GM03348 (cell line): ENCODE data around the gene ARHGEF6.

ENCODE experiments used
- DNase-seq: peaks from one replicate; pipeline ENCODE4 v3.0.0; 2012; ENCODE audit warnings: low spot score

Gene ARHGEF6

DNA sequence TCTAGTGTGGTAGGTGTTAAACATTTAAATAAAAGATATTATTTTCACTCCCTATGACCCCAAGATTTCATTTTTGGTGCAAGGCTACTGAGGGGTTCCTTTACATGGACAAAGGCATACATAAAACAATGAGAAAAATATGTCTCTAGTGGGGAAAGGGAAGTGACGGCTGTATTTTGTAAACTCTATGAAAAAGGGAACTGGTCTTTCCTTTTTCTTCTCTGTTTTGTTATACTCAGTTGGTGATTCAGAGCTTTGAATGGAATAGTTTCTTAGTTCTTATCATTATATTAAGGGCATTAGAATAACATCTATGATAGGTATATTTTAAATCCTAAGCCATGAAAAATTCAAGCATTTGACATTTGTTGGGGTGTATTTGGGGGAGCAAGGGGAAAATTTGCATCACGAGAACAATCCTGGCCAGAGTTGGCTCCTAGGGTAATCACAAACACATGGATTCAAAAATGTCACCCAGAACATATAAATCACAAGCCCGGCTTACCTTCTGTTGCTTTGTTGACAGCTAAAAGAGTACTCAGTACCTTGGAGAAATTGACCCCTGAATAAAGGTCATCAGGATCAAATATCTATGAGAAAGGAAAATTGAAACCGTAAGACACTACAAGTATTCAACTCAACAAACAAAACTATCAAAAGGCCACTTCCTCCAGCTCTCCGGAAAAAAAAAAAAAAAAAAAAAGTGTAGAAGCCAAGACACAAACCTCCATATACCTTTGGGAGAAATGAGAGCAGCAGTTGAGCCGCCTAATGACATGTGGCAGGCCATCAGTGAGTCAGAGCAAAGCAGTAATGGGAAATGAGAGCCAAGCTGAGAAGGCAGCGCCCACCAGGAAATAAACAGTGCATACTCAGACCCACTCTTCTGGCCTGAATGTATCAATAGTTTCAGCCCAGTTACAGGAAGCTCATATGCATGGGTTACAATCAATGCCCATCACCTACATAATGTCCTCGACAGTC is 33.4 kb downstream of the ARHGEF6 start:
- DNase-seq = no peak

DNA sequence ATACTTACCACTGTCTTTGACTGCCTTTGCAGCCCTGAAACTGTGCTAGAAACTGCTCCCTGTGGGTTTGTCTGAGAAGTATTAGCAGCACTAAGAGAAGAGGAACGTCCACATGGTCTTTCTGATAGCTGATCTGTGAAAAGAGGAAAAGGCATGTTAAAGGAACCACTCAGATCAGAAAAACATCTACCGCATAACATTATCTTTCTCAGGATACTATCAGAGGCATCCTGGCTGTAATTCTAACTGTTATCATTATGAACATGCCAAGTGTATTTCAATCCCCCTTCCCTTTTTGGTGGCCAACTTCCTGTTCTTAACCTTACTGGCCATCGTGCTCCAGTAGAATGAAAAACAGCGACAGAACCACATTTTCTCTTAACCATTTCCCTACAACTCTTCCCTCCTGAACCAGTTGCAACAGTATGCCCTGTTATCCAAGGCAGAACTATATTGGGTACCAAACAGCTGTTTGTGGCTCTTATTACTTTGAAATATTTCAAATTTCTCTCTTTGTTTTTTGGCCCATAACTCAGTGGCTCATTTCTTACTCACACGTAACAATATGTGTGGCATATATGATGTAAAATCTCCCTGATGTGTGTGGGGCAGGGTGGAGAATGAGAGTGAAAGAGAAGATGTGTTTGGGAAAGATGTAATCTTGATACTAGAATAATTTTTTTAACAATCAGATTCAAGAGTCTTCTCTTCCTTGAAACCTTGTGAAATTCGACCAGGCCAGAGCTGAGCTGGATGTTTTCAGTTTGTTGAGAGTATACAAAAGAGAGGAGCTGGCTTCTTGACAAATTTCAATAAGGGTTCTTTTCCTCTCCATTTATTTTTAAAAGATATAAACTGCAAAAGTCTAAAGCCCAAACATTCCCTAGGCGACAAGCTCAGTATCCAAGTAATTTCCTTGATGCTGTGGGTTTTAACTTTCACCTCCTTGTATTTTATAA is 35.2 kb downstream of the ARHGEF6 start:
- DNase-seq = no peak

DNA sequence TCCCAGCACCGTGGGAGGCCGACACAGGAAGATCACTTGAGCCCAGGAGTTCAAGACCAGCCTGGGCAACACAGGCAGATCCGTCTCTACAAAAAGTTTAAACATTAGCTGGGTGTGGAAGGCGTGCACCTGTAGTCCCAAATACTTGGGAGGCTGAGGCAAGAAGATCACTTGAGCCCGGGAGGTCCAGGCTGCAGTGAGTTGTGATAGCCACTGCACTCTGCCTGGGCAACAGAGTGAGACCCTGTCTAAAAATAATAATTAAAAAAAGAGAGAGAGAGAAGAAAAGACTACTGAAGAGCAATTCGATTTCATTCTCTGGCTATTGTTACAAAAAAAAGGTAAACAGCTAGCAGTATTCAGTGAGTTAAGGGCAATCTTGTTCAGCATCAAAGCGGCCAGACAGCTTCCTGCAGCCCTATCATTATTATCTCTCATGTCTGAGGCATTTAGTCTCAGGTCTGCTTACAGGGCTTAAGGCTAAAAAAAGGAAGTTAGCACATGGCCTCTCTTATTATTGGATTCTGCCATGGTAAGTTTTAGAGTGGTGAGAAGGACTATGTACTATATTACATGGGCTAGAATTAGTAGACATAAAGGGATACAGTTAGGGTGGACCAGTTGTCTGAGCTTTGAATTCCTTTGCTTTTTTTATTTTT is 37.9 kb downstream of the ARHGEF6 start:
- no peak for DNase-seq

- no peak for DNase-seq
Measured at GRCh38 chrX:136738049-136738729, 42.5 kb downstream of the ARHGEF6 start.

DNA sequence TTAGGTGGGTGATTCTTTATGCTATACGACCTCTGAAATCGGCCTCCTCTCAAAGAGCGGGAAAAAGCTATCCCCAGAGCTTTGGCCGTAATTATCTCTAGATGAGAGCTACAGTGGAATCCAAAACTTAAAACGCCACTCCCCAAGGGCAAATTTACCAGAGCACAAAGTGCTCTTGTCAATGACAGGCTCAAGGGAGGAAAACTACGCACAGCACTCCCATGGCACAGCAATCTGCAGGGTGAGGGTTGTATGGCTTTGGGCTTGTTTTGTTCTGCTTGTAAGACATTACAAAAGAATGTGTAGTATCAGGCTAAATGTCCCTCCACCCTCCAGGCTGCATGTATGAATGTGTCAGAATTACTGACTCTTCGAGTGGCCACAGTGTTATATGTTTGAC is 44.0 kb downstream of the ARHGEF6 start:
- no peak for DNase-seq

- no peak for DNase-seq
Measured at GRCh38 chrX:136735601-136736000, 45.1 kb downstream of the ARHGEF6 start.

- no peak for DNase-seq
Measured at GRCh38 chrX:136733613-136734012, 47.1 kb downstream of the ARHGEF6 start.

GRCh38 chrX:136731798-136732197 is 48.9 kb downstream of the ARHGEF6 start:
- DNase-seq = no peak

- DNase-seq = no peak
Measured at GRCh38 chrX:136731207-136731782, 49.4 kb downstream of the ARHGEF6 start.

- no peak for DNase-seq
Measured at GRCh38 chrX:136728393-136728792, 52.3 kb downstream of the ARHGEF6 start.

- peak; percentile 60 for DNase-seq
Measured at GRCh38 chrX:136725441-136726104, 55.2 kb downstream of the ARHGEF6 start.

DNA sequence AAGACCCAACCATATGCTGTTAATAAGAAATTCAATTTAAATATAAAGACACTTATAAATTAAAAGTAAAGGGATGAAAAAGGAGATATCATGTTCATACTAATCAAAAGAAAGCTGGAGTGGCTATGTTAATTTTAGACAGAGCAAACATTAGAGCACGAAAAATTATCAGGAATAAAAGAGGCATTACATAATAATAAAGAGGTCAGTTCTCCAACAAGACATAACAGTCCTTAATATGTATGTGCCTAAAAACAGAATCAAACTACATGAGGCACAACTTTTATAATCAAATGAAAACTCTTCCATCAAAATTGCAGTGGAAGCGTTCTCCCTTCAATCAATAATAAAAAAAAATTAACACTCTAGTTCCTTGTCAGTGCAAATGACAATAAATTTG is 62.6 kb downstream of the ARHGEF6 start:
- DNase-seq = no peak

- no peak for DNase-seq
Measured at GRCh38 chrX:136714626-136715599, 65.8 kb downstream of the ARHGEF6 start.

- no peak for DNase-seq
Measured at GRCh38 chrX:136712650-136713310, 68.0 kb downstream of the ARHGEF6 start.

DNA sequence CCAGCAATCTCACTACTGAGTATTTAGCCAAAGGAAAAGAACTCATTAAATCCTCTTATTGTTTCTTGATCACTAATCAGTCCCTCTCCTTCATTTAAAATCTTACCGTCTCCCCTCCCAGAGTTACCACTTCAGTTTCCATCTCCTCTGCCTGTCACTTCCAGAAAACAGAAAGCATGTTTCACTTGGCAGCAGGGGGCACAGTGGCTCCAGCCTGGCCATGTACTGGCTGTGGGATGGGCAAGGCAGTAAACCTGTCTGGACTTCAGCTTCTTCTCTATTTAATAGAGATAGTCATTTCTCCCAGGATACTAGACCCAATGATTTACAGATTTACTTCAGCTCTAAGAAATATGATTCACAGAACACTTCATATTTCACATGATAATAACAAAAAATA is 69.6 kb downstream of the ARHGEF6 start:
- DNase-seq = peak; percentile 27

GRCh38 chrX:136710325-136710951 is 70.3 kb downstream of the ARHGEF6 start:
- DNase-seq = no peak

- DNase-seq = no peak
Measured at GRCh38 chrX:136708348-136708747, 72.4 kb downstream of the ARHGEF6 start.

DNA sequence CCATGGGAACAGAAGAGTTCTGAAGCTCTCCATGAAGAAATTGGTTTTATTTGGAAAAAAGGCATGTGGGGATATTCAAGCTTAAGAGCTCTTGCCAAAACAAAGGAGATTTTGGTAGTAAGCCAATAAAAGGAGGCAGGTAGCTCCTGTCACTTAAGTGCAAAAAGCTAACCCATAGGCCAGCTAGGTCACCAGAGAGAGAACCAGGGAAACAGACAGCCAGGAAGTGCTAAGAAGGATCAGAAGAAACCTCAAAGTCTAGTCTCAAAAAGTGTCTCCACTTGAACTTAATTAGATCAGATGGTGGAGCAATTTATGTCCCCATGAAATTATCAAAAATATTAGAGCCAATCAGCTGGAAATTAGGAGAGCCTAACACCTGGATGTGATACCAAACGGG is 83.6 kb downstream of the ARHGEF6 start:
- no peak for DNase-seq
